GM12878 (cell line): ENCODE measurements around the gene HP1BP3. TPM values are rescaled to one million over a fixed set of nuclear protein-coding genes. Genes with fewer than 3 reads are reported as not detected.

Source experiments
- ATAC-seq: fragments of 200-7000 bp; cut with Tn5 transposase; 3 replicates; pipeline ENCODE4 v1.9.1; 2020; ENCODE audit warnings: mild to moderate bottlenecking, moderate library complexity
- BruUV-seq: library from RNA; stranded (reverse); fragments of 400-500 nt; replicated peaks from 2 replicates; lab custom pipeline; 2021; lab: Mats Ljungman, UMichigan
- CTCF ChIA-PET: fragments of 300-600 bp; sonication (Branson Sonifier 250); formaldehyde crosslinking; extraction: SDS; loops from one replicate; lab custom pipeline; 2021; ENCODE audit warnings: inconsistent platforms; lab: Yijun Ruan, JAX
- POLR2A ChIA-PET: fragments of 350-600 bp; formaldehyde crosslinking; extraction: SDS; loops from one replicate; lab custom pipeline; 2021; ENCODE audit warnings: inconsistent platforms; lab: Charles Lee
- RAD21 ChIA-PET: fragments of 300-600 bp; sonication (Branson Sonifier 250); formaldehyde crosslinking; loops from one replicate; lab custom pipeline; 2023; ENCODE audit warnings: antibody characterized with exemption; ENCODE audit not compliant: unreplicated experiment; lab: Charles Lee
- SMC1A ChIA-PET: fragments of 300-600 bp; sonication (Branson Sonifier 250); formaldehyde crosslinking; loops from one replicate; lab custom pipeline; 2023; ENCODE audit not compliant: unreplicated experiment, uncharacterized antibody; lab: Charles Lee
- DNase-seq: peaks from one replicate; pipeline ENCODE4 v3.0.0-alpha.2; 2011; ENCODE audit warnings: low read depth, low spot score
- FAIRE-seq: peaks from 3 replicates; lab custom pipeline; 2011; peaks lifted over from hg19 to GRCh38; lab: Jason Lieb, UNC
- H2AFZ ChIP-seq: 2 replicates; pipeline ENCODE4 v1.6.0; 2011; ENCODE audit warnings: low read depth, low read length, control low read depth; ENCODE audit not compliant: control insufficient read depth
- H3K27ac ChIP-seq: 2 replicates; pipeline ENCODE4 v1.5.1; 2011; ENCODE audit warnings: control low read depth; ENCODE audit not compliant: control insufficient read depth, insufficient read depth
- H3K27me3 ChIP-seq, 2 experiments: replicated peaks in 1 of 2; 2 replicates each; pipeline versions ENCODE4 v1.6.0 to v1.6.1; 2011; ENCODE audit warnings: low read length in 1 of 2; ENCODE audit not compliant: control insufficient read depth in 2 of 2, insufficient read depth in 2 of 2
- H3K36me3 ChIP-seq, 2 experiments: 2 replicates each; pipeline ENCODE4 v1.5.1; 2011; ENCODE audit warnings: low read length in 1 of 2; ENCODE audit not compliant: control insufficient read depth in 2 of 2, insufficient read depth in 2 of 2
- H3K4me1 ChIP-seq: 2 replicates; pipeline ENCODE4 v1.6.1; 2011; ENCODE audit warnings: mild to moderate bottlenecking, low read length, moderate library complexity, mixed read lengths; ENCODE audit not compliant: control insufficient read depth, insufficient read depth
- H3K4me2 ChIP-seq: 2 replicates; pipeline ENCODE4 v1.6.0; 2011; ENCODE audit warnings: control low read depth; ENCODE audit not compliant: control insufficient read depth, insufficient read depth
- H3K4me3 ChIP-seq: fragments of 200-600 bp; sonication (generic); 2 replicates; pipeline ENCODE4 v1.5.1; 2016
- H3K79me2 ChIP-seq: 2 replicates; pipeline ENCODE4 v1.6.0; 2011; ENCODE audit warnings: low read length; ENCODE audit not compliant: control insufficient read depth, insufficient read depth
- H3K9ac ChIP-seq: 2 replicates; pipeline ENCODE4 v1.8.0; 2011; ENCODE audit warnings: low read length, control low read depth, mixed read lengths; ENCODE audit not compliant: control insufficient read depth, insufficient read depth
- H3K9me3 ChIP-seq: replicated peaks from 3 replicates; pipeline ENCODE4 v1.5.1; 2011; ENCODE audit warnings: mild to moderate bottlenecking, low read length; ENCODE audit not compliant: control insufficient read depth, insufficient read depth
- H4K20me1 ChIP-seq: 2 replicates; pipeline ENCODE4 v1.6.0; 2011; ENCODE audit not compliant: control insufficient read depth, insufficient read depth
- NBN ChIP-seq: fragments of 450-650 bp; IDR thresholded peaks from 2 replicates; pipeline ENCODE4 v1.6.1; 2016
- WGBS: methylation state at CpG from one replicate; pipeline ENCODE4 v1.1.6; 2016; ENCODE audit warnings: low lambda C conversion rate; ENCODE audit not compliant: insufficient replicate concordance, insufficient coverage; ENCODE audit errors: missing lambda C conversion rate; 5-methylcytosine and 5-hydroxymethylcytosine counted together
- in situ Hi-C: fragments of 300-500 bp; cut with MboI; formaldehyde crosslinking; loops from 9 replicates; pipeline ENCODE4 v1.14.3; 2018; ENCODE audit warnings: mixed read lengths
- intact Hi-C: fragments of 100-400 bp; cut with micrococcal nuclease; formaldehyde crosslinking; loops from one replicate; pipeline ENCODE4 v1.14.2; 2022; ENCODE audit not compliant: unreplicated experiment
- polyA plus RNA-seq, 11 experiments: library from polyadenylated mRNA; depleted of rRNA in 4 of 11; unstranded in 6 of 11; stranded (reverse) in 5 of 11; fragments of >200 nt; fragmentation: Nextera tagmentation in 4 of 11; fragmentation: Illumina TruSeq in 1 of 11; extraction: Ambion mirVana in 4 of 11; extraction: Trizol in 1 of 11; gene quantifications; 1 replicate in 1 of 11; 2 replicates in 10 of 11; pipeline versions ENCODE4 v1.2.1 to v1.2.3, GENCODE V29; 2011 to 2016; ENCODE audit warnings: inconsistent platforms in 2 of 11, missing spikeins in 2 of 11, low read depth in 1 of 11
- total RNA-seq, 4 experiments: library from RNA; depleted of rRNA in 3 of 4; stranded (reverse); fragments of >200 nt in 3 of 4; fragmentation: Illumina TruSeq in 1 of 4; extraction: Trizol in 1 of 4; gene quantifications; 2 replicates each; pipeline versions ENCODE4 v1.2.1 to v1.2.3, GENCODE V29; 2013 to 2021
- TF ChIP-seq, protein P1 (sequence below), 3 experiments: IDR thresholded peaks in 2 of 3; conservative IDR thresholded peaks in 1 of 3; 2 replicates each; pipeline ENCODE4 v1.5.1; 2011; ENCODE audit warnings: low read depth in 3 of 3, low read length in 3 of 3, mild to moderate bottlenecking in 3 of 3, control low read depth in 2 of 3, moderate library complexity in 2 of 3, inconsistent platforms in 1 of 3, mixed read lengths in 1 of 3; ENCODE audit not compliant: control insufficient read depth in 2 of 3, insufficient read depth in 1 of 3; ENCODE audit errors: extremely low read depth in 1 of 3

The HP1BP3 gene
- total and polyA plus RNA-seq, 10 of the 15 experiments (the other 5 are each of a cell fraction or from before 2014, with no cell fraction given): 32.6 to 188 (median 133) TPM

GRCh38 chr1:20727746-20728316, 59.3 kb downstream of the HP1BP3 start:
- no peak for ATAC-seq
- ChIA-PET RAD21 (no interaction called here), SMC1A (no interaction called here), CTCF (interaction anchor here (1.0 to 2.1 kb wide), 2 partner anchors 31 to 89 kb away, joined by 3 to 8 read pairs; no protein-coding TSS in a partner anchor), POLR2A (no interaction called here)
- in situ Hi-C loops (no loop called here), intact Hi-C loops (no loop called here)
- H3K4me1 ChIP-seq: peaks cover 6% of the 10 kb centered on the region
- no peaks in the 10 kb centered on the region for H3K79me2 ChIP-seq
- DNase-seq: no peak
- no peak overlapping the region for H2AFZ ChIP-seq
- no peak overlapping the region for H3K4me2 ChIP-seq
- peaks cover 8 to 9% of the 10 kb centered on the region in 2 experiments; a peak in 3 of 4 replicates for H3K27me3 ChIP-seq
- H3K9ac ChIP-seq: no peak overlapping the region
- 53% methylated on average over 8 of the region's 13 CpGs for WGBS
- H3K4me3 ChIP-seq: no peak overlapping the region
- no TSS peak for BruUV-seq
- H3K36me3 ChIP-seq: no peaks in the 10 kb centered on the region
- TF ChIP-seq, protein P1, sequence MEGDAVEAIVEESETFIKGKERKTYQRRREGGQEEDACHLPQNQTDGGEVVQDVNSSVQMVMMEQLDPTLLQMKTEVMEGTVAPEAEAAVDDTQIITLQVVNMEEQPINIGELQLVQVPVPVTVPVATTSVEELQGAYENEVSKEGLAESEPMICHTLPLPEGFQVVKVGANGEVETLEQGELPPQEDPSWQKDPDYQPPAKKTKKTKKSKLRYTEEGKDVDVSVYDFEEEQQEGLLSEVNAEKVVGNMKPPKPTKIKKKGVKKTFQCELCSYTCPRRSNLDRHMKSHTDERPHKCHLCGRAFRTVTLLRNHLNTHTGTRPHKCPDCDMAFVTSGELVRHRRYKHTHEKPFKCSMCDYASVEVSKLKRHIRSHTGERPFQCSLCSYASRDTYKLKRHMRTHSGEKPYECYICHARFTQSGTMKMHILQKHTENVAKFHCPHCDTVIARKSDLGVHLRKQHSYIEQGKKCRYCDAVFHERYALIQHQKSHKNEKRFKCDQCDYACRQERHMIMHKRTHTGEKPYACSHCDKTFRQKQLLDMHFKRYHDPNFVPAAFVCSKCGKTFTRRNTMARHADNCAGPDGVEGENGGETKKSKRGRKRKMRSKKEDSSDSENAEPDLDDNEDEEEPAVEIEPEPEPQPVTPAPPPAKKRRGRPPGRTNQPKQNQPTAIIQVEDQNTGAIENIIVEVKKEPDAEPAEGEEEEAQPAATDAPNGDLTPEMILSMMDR (IDR thresholded peaks at IDR 0.05 in 2 of 3, conservative IDR thresholded peaks at IDR 0.05 in 1 of 3; ENCODE audit: control insufficient read depth in 2 of 3, extremely low read depth in 1 of 3, insufficient read depth in 1 of 3, low read depth in 3 of 3, low read length in 3 of 3): 0 out of 6 replicates have a peak, but pooled peaks of 2 of the 3 experiments have one; percentile 3 to 16
- TF ChIP-seq NBN: no peak
- no peak for FAIRE-seq
- no peak overlapping the region for H3K27ac ChIP-seq
- H3K9me3 ChIP-seq: no peaks in the 10 kb centered on the region
- 0 out of 2 replicates have a peak, but pooled peaks cover 2% of the 10 kb centered on the region for H4K20me1 ChIP-seq
